CD4-positive, alpha-beta T cell treated with Interleukin-6 at 100 ng/mL for 8 hours (primary cell): ENCODE data around the gene OGFRL1.

Experiments
- DNase-seq: peaks from one replicate; pipeline ENCODE4 v3.0.0-alpha.2; 2020; ENCODE audit warnings: mixed read lengths, low spot score

OGFRL1 gene

GRCh38 chr6:71287038-71287437 is 1.6 kb upstream of the OGFRL1 start:
- DNase-seq = no peak

GRCh38 chr6:71287926-71288227 is 734 bp upstream of the OGFRL1 start:
- no peak for DNase-seq

GRCh38 chr6:71289039-71289801 is 609 bp downstream of the OGFRL1 start:
- DNase-seq = no peak

- no peak for DNase-seq
These were observed 1.2 kb downstream of the OGFRL1 start for GRCh38 chr6:71289802-71290175.

- DNase-seq = no peak
These were observed 2.0 kb downstream of the OGFRL1 start for GRCh38 chr6:71290611-71291010.

GRCh38 chr6:71292001-71292400 is 3.4 kb downstream of the OGFRL1 start:
- DNase-seq = no peak

- no peak for DNase-seq
These were observed 5.5 kb downstream of the OGFRL1 start for GRCh38 chr6:71294121-71294523.

GRCh38 chr6:71298459-71298858 is 9.8 kb downstream of the OGFRL1 start:
- no peak for DNase-seq

GRCh38 chr6:71299541-71300470 is 11.2 kb downstream of the OGFRL1 start:
- DNase-seq = no peak

GRCh38 chr6:71300561-71301168 is 12.1 kb downstream of the OGFRL1 start:
- DNase-seq = no peak

GRCh38 chr6:71301546-71301945 is 12.9 kb downstream of the OGFRL1 start:
- DNase-seq = no peak

GRCh38 chr6:71309656-71310055 is 21.0 kb downstream of the OGFRL1 start:
- no peak for DNase-seq

GRCh38 chr6:71310261-71310660 is 21.6 kb downstream of the OGFRL1 start:
- DNase-seq = no peak

- DNase-seq = no peak
These were observed 23.5 kb downstream of the OGFRL1 start for GRCh38 chr6:71312089-71312488.

- no peak for DNase-seq
These were observed 28.8 kb downstream of the OGFRL1 start for GRCh38 chr6:71317441-71317840.

GRCh38 chr6:71320041-71320440 is 31.4 kb downstream of the OGFRL1 start:
- DNase-seq = no peak

GRCh38 chr6:71321314-71321713 is 32.7 kb downstream of the OGFRL1 start:
- DNase-seq = no peak

- DNase-seq = no peak
These were observed 35.7 kb downstream of the OGFRL1 start for GRCh38 chr6:71324194-71324785.

- DNase-seq = no peak
These were observed 38.0 kb downstream of the OGFRL1 start for GRCh38 chr6:71326611-71327010.

- no peak for DNase-seq
These were observed 41.9 kb downstream of the OGFRL1 start for GRCh38 chr6:71330501-71330900.

- DNase-seq = no peak
These were observed 43.4 kb downstream of the OGFRL1 start for GRCh38 chr6:71332012-71332411.

- DNase-seq = no peak
These were observed 44.4 kb downstream of the OGFRL1 start for GRCh38 chr6:71333050-71333449.

- DNase-seq = no peak
These were observed 45.1 kb downstream of the OGFRL1 start for GRCh38 chr6:71333697-71334096.
